ENCODE data around the gene ADAT3.

DNA sequence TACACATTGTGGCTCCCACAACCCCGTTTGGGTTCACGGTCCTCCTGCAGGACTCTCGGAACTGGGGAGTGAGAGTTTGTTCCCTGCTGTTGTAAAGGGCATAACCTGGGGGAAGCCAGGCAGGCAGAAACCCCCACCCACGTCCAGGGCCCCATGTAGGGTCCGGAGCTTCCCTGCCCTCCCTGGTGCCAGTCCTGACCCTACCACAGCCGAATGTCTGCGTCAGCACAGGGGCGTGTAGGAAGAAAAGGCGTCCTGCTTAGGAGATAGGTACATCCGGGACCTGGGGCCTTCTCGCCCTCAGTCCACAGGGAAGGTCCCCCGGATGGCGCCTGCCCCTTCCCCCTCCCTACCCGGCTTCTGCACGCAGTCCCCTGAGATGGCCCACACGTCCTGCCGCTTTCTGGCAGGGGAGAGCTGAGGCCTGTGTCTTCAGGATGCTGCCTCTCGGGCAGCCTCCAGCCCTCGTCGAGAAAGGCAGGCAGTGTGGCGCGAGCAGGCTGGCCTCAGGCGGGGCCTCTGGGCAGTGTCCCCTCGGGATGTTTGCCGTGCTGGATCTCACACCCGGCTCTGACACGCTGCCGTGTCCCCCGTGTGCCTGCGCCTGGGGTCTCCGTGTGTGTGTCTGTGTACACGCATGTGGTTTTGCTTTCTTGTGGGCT is 54.9 kb downstream of the ADAT3 start:
- TF ChIP-seq, protein P1, sequence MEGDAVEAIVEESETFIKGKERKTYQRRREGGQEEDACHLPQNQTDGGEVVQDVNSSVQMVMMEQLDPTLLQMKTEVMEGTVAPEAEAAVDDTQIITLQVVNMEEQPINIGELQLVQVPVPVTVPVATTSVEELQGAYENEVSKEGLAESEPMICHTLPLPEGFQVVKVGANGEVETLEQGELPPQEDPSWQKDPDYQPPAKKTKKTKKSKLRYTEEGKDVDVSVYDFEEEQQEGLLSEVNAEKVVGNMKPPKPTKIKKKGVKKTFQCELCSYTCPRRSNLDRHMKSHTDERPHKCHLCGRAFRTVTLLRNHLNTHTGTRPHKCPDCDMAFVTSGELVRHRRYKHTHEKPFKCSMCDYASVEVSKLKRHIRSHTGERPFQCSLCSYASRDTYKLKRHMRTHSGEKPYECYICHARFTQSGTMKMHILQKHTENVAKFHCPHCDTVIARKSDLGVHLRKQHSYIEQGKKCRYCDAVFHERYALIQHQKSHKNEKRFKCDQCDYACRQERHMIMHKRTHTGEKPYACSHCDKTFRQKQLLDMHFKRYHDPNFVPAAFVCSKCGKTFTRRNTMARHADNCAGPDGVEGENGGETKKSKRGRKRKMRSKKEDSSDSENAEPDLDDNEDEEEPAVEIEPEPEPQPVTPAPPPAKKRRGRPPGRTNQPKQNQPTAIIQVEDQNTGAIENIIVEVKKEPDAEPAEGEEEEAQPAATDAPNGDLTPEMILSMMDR (conservative IDR thresholded peaks at IDR 0.05 in 1 of 2, IDR thresholded peaks at IDR 0.05 in 1 of 2; ENCODE audit: low read depth in 1 of 2, low read length in 2 of 2) = no peak
- no peak for TF ChIP-seq EZH2 (IDR thresholded peaks at IDR 0.05; ENCODE audit: low read length, missing control alignments)
